NCI-H1694 (cell line): ENCODE measurements around the gene WNT5B.

Source experiments
- DNase-seq: peaks from one replicate; lab custom pipeline; 2025; lab: John Stamatoyannopoulos, UW

The WNT5B gene

DNA sequence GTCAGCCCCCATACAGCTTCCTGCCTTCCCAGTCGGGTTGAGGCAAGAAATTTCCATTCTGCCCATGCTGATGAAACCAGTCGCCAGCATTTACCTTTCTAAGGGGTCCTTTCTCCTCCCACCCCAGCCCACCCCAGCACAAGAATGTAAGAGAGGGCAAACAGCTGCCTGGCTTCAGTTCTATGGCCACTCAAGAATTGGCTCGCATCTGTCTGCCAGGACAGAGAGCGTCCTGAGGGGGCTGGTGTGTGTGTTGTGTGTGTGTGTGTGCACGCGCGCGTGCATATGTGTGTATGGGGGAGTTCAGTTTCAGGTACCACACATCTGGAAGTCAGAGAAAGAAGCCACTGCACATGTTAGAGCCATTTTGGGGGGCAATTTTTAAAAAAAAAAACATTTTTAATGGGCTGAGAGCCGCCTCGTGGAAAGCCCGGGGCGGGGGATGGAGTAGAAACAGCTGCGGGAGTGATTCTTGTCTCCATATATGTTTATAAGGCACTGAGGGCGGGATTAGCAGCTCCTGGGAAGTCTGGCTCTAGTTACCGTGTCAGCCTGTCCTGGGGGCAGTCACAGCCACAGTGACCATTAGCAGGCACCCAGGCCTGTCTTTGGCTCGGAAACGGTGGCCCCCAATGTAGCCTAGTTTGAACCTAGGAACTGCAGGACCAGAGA lies at the start of gene WNT5B:
TSS of gene WNT5B (plus strand) at position 566 of the 672 bp plus-strand sequence. CDS start 2,124 bp downstream, outside the sequence.
- no peak for DNase-seq

DNA sequence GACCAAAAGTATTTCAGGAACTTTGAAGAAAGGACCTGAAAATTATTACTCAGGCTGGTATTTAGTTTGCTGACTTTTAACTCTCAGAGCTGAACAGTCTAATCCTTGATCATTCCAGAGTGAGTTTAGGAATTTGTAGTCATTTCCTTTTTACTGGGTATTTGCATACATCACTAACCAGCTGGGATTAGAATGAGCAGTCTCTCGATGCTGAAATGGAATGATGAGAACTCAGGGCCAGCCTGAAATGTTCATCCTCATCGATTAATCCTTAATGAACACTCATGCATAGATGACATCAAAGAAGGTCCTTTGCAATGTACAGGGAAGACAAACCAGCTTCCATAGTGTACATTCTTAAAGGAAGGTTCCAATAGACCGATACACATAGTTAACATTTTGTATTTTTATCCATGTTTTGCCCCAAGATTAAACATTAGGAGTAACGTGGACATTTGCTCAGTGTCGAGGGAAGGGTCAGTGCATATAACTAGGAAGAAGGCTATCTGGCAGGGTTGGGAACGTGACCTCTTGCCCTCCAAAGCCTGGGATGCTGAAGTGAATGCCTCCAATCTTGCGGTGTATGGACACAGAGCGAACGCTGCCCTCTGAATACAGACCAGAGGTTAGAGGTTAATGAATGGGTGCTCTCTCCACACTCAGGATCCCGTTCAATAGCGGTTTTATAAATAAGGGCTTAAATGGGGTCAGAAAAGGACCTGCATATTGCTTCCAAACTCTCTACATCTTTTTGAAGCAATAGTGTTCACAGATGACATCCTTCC lies 49.2 kb upstream of the WNT5B start:
- no peak for DNase-seq

DNA sequence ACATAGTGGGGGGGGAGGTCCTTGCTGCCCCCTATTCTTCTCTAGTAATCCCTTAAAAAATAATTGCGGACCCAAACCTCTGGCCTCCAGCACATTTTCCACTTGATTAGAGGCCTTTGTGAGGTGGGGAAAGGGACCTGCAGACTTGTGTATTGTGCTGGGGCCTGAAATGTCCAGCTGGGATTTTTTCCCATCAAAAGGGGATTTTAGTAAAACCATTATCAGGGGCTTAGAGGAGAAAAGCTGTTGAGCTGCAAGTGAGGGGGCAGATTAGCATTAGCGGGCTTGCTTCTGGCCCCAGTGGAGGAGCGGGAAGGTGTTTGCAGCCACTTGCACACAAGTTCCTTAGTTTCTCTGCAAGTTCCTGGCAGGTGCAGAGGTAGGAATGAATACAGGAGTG lies 48.5 kb upstream of the WNT5B start:
- no peak for DNase-seq

DNA sequence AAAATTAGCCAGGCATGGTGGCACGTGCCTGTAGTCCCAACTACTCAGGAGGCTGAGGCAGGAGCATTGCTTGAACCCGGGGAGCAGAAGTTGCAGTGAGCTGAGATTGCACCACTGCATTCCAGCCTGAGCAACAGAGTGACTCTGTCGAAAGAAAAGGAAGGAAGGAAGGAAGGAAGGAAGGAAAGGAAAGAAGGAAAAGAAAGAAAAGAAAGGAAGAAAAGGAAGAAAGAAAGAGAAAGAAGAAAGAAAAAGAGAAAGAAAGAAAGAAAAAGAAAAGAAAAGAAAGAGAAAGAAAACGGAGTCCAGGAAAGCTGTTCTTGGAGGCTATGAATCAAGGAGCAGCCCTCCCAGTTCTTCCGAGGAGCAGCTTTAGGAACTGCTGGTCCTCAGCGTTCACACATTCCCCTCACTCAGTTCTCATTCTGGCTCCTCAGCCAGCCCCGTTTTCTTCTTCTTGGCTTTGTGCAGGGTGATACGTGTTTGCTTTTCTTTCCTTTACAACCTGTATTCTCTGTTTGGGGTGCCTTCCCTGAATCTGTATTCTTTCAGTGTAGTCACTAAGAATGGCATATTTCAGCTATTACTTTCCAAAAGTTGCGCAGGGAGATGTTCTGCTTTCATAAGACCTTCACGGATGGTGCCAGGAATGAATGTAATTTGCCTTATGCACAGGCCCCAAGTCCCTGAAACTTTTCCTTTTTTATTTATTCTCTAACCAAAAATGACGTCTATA lies 46.9 kb upstream of the WNT5B start:
- DNase-seq = no peak

DNA sequence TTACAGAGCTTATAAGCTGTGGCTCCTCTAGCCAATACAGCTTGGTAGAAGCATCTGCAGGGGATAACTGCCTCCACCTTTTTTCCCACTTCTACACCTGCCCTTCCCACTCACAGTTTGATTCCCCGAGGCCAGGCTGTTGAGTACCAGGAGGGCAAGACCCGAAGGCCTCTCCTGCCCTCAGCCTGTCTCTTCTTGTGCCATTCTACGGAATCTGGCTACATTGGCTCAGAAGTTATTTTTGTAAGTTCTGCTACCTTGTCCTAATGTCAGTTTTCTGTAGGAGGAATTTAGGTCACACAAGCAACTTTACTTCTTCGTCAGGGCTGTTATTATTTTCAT lies 46.4 kb upstream of the WNT5B start:
- DNase-seq = no peak

DNA sequence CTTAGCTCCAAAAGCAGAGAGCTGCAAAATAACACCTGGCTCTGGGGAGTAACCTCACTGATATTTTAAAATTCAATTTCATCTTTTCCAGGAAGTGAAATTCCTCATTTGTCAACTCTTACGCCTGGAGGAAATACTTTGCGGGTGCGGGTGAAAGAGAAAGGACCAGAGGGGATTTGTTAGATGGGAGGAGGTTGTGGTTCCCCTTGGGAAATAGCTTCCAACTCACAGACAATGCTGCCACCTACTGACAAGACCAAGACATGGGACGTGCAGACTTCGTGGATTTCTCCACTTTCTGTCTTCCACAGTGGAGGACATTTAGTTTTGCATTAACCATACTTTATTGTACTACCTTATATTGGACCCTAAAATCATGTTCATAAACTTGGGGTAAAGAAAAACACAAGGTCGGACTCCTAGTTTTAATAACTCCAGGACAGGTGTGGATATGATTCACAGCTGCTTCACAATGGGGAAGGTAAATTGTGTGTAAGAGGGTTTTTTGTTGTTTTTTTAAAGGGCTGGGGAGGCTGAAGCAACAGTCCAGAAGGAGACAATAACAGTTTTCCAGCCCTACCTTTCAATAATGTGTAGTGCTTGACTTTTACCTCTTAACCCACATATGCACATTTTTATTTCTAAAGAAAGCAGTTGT lies 45.5 kb upstream of the WNT5B start:
- peak; percentile 94 for DNase-seq

DNA sequence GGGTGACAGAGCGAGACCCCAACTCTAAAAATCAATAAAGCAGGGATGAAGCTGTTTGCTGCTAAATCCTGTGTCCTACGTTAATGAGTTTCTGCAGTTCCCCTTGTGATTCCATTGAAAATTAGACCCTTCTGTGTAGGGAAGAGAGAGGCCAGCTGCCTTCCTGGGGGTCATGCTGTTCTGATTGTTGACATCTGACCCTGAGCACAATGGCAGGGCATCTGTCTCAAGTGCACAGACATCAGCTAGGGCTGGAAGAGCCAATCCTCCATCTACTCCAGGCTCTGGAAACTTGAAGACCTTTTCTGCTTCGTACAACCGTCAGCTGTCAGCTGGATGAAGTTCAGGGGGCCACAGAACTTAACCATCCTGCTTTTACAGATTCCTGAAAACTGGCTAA lies 44.7 kb upstream of the WNT5B start:
- no peak for DNase-seq

DNA sequence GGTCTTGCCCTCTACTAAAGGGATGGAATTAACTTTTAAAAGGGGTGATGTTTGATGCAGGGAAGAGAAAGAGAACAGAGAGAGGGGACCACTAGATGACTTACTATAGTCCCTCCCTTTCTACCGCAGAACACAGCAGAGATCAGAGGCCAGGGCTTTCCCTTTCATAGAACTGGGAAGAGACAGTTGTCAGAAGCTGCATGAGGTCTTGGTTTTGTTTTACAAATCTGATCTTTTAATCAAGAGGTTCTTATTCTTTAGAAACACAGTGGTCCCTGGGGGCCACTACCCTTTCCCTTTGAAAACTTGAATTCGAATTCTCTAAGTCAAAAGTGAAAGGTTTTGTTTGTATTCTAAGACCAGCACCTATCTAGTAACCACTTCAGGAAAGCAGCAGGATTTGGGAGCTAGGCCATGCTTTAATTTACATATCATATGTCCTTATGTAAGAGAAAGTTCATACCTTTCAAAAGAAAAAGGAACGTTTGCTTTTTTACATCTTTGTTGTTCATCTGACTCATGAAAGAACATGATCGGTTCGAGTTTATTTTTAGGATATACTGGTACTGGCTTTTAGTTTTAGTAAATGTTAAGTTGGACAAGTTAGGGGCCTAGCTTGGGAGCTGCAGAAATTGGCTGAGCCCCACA lies 41.0 kb upstream of the WNT5B start:
- no peak for DNase-seq

DNA sequence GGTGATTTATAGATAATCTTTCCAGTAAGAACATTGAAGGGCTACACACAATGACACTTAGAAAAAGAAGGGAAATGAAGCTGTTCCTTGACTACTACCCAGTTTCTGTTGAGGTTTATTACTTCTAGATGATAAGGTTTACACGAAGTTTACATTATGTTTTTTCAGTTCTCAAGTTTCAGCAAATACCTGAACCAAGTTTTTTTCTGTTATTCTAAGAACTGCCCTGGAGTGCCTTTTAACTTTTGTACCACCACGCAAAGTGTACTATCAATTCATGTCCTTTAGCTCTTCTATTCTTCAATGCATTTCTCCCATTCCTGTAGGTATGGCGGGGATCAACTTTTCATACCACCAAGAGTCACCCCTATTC lies 40.5 kb upstream of the WNT5B start:
- DNase-seq = no peak

DNA sequence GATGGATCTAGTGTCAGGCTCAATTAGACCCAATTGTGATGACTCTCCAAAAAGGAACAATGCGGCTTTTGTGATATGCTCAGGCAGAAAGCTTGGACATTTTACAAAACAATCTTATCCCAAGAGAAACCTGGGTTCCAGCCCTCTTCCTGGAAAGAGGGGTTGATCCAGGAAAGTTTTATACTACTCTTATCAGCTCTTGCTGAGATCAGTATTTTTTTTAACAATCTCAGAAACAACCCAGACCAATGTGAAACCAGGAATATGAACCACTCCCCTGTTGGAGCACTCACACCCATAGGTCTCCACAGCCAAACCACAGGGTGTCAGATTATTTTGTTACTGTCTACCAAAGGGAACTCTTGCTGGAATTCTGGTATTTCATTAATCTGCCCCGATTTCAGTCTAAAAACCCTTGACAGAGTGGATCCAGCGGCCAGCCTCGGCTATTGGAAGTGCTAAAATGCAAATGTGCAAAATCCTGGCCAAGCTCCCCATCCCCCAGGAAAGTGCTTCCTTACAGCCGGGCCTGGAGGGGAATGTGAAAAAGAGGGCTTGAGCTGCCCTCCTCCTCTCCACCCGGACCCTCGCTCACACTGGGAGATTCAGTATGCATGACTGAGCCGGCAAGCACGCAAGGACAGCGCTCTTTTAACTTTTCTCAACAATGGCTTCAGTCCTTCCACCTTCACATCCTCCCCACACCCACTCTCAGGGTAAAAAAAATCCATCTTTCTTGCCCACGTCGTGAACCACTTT lies 38.6 kb upstream of the WNT5B start:
- DNase-seq = no peak

DNA sequence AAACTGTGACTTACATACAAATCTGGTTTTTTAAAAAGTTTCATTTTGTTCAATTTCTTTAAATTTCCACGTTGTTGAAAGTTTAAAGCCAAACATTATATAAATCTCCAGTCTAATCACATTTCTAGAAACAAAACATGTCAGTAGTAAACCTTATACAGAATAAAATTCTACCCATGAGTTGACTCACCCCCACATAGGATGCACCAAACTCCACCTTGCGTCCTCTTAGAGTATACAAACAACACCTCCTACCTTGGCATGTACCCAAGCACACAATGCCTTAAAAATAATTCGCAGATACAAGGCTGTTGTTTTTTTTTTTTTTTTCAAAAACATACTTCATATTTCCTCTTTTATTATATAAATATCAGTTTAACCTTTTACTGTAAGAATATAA lies 38.0 kb upstream of the WNT5B start:
- DNase-seq = no peak

DNA sequence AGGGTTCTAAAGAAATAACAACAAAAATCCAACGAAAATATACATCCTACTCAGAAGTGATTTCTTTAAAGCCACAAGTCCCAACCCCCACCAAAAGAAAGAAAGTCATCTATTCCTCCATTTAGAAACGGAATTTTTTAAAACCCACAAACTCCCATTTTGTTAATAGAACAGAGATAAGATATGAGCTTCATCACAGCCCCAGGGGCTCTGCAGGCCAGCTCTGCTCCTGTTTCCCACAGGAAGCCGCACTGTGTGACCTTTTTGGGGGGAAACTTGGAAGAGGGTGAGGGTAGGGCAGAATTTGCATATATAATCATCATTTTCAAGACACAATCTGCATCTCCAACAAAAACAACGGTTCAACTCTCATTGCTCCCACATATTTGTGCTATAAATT lies 37.5 kb upstream of the WNT5B start:
- DNase-seq = no peak

DNA sequence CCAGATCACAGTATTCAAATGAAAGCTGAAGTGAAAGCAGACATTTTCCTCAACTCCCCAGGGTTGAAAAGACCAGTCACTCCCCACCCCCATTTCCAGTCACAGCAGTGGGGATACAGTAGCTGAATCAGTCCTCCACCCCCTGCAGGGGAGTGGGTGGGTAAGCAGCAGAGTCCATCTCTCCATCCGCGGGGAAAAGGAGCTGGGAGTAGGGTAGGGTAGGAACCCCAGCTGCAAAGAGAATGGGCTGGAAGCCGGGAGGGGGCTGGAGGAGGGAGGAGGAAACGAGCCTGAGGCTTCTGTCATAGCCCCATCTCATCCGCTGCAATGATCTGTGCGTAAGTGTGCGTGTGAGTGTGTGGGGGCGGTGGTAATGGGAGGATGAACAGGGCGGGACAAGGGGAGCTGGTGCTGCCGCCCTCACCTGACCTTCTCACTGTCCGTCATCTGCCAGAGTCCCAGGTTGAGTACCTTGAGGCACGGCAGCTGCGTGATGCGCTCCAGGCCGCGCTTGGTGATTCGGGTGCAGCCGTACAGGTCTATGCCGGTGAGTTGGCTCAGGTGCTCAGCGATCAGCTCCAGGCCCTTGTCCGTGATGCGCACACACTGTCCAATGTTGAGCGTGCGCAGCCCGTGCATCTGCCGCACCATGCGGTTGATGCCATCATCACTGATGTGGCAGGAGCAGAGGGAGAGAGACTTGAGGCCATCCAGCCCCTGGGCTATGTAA lies 36.4 kb upstream of the WNT5B start:
- peak; percentile 21 for DNase-seq

DNA sequence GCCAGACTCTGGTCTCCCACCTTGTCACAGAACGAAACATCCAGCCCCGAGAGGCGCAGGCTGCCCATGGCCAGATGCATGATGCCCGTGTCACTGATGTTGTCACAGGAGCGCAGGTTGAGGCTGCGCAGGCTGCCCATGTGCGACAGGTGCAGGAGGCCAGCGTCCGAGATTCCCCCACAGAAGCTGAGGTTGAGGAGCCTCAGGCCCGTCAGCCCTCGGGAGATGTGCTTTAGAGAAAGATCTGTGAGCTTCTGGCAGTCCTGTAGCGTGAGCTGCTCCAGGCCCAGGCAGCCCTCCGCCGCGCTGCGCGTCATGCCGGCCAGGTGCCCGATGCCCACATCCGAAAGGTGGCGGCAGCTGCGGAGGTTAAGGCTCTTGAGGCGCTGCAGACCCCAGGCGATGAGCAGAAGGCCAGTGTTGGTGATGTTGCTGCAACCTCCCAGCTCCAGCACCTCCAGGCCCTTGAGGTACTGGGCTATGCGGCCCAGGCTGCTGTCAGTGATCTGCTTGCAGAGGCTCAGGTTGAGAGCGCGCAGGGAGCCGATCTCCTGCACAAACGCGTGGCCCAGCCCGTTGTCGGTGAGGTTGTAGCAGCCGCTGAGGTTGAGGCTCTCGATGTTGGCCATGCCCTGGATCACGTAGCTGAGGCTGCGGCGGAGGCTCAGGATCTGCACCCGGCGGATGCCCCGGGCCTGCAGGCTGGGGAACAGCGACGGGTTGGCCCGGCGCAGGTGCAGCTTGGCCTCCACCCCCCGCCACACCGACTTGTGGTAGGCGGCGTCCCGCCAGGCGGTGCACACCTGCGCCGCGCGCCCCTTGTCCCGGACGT lies 35.6 kb upstream of the WNT5B start:
- peak; percentile 28 for DNase-seq

DNA sequence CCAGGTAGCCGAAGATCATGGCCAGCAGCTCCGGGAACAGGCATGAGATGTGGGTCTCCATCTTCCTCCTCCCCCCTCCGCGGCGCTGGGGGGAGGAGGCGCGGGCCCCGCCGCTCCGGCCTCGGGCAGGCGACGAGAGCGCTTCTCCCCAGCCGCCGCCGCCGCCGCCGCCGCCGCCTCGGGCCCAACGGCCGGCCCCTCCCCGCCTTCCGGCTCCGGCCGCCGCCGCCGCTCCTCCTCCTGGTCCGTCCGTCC lies 35.1 kb upstream of the WNT5B start:
- DNase-seq = no peak

DNA sequence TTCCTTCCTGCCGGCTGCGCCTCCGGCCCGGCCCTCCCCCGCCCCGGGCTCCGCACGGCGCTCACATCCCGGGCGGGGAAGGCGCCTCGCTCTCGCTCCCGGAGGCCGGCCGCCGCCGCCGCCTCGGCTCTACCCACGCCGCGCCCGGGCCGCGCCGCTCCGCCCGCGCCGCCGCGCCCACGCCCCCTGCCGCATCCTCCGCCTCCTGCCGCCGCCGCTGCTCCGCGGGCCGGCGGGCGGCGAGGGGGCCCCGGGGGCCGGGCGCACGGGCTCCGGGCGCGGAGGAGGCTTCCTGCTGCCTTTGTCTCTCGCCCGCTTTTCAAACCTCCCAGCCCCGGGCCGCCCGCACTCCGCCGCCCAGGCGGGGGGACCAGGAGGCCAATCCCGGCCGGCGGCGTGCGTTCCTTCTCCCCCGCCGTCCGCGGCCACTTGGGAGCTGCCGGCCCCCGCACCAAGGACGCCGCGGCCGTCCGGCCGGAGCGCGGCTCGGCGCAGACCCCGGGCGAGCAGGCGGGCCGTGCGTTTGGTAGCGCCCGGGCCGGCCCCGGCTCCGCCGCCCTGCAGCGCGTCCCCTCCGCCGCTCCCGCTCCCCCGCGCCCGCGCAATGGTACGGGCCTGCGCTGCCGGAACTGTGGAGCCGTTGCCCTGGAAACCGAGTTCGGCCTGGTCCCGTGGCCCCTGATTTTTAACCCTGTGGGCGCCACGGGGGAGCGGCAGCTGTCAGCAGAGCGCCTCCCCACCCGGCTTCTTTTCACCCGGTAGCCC lies 34.6 kb upstream of the WNT5B start, which contains the start of gene FBXL14:
TSS of gene FBXL14 (minus strand) at position 321 of the 765 bp plus-strand sequence. CDS start 515 bp downstream, outside the sequence.
- peak; percentile 85 for DNase-seq

DNA sequence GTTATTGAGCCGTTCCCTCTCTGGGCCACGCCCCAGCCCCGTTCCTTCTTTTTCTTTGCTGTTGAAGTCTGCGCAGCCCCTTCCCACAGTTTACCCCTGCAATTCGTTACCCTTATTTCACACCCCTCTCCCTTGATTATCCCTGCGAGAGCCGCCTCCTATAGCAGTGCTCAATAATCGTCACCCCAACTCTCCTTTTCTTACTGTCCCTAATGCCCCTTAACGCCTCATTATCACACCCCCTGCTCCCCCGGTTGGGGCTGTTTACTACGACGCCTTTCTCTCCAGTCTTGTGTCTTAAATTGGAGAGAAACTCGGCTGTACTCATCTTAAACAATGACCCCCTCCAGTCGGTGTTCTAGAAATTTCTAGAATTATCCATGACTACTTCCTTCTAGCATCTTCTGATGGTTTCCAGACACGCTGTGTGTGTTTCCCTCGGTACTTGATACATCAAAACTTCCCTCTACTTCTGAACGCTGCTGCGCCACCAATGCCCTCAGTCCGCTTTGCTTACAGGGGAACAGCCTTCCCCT lies 33.9 kb upstream of the WNT5B start:
- no peak for DNase-seq

DNA sequence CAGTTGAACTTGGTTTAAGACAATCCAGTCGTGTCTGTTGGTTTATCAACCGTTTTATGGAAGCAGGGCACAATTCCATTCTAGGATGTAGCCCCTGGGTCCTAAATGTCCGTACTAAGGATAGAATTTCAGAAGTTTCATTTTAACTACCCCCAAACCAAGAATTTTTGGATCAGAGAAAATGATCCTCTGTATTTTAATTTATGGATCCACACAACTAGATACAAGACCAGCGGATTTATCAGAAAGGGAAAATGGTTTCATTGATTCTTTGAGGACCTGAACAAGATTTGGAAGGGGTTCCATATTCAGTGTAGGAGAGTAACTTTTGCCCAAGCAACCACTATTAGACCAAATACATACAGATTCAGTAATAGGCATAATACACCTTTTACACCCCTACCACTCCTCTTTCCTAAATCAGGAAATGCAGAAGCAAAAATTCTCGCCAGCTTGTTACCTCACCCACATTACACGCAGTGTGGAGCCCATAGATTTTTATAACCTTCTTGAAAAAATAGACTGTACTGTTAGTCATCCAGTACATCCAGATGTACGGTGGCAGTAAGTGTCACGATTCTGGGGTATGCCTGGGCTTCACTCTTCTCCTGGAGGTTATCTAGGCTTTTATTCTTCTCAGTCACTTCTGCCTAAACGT lies 33.2 kb upstream of the WNT5B start:
- no peak for DNase-seq
